Endothelial cell of umbilical vein (primary cell): ENCODE results near the gene CACNA1A. TPM values are rescaled to one million over a fixed set of nuclear protein-coding genes. Genes with fewer than 3 reads are reported as not detected.

Source experiments
- BruUV-seq: library from RNA; stranded (reverse); fragments of 400-500 nt; replicated peaks from 2 replicates; lab custom pipeline; 2021; lab: Mats Ljungman, UMichigan
- CTCF ChIA-PET: fragments of 300-600, 350-600 bp; sonication (Branson Sonifier 250); formaldehyde crosslinking; loops from one replicate; lab custom pipeline; 2021; ENCODE audit warnings: antibody characterized with exemption, inconsistent platforms; lab: Charles Lee
- POLR2A ChIA-PET: fragments of 300-600, 350-600 bp; sonication (Branson Sonifier 250); formaldehyde crosslinking; loops from one replicate; lab custom pipeline; 2021; ENCODE audit warnings: antibody characterized with exemption, inconsistent platforms; lab: Charles Lee
- DNase-seq: peaks from one replicate; pipeline ENCODE4 v3.0.0-alpha.2; 2011; ENCODE audit warnings: low read depth, low spot score
- FAIRE-seq: peaks from 2 replicates; lab custom pipeline; 2011; peaks lifted over from hg19 to GRCh38; lab: Jason Lieb, UNC
- H2AFZ ChIP-seq: 2 replicates; pipeline ENCODE4 v1.6.0; 2012; ENCODE audit warnings: low read depth, low read length, control low read depth, inconsistent platforms
- H3K27ac ChIP-seq: 2 replicates; pipeline ENCODE4 v1.5.1; 2011; ENCODE audit warnings: low read depth, mild to moderate bottlenecking, control low read depth, low read length, moderate library complexity; ENCODE audit not compliant: insufficient read depth
- H3K27me3 ChIP-seq, 2 experiments: 2 replicates each; pipeline versions ENCODE4 v1.6.0 to v1.6.1; 2011; ENCODE audit warnings: low read length in 2 of 2, mixed read lengths in 1 of 2; ENCODE audit not compliant: control insufficient read depth in 2 of 2, insufficient read depth in 2 of 2
- H3K36me3 ChIP-seq, 2 experiments: 2 replicates in 1 of 2; 3 replicates in 1 of 2; pipeline ENCODE4 v1.5.1; 2011; ENCODE audit warnings: low read length in 2 of 2, mild to moderate bottlenecking in 1 of 2, moderate library complexity in 1 of 2; ENCODE audit not compliant: control insufficient read depth in 2 of 2, insufficient read depth in 2 of 2; ENCODE audit errors: extremely low read depth in 1 of 2
- H3K4me1 ChIP-seq: 3 replicates; pipeline ENCODE4 v1.5.1; 2011; ENCODE audit warnings: mild to moderate bottlenecking, low read length; ENCODE audit not compliant: control insufficient read depth, insufficient read depth; ENCODE audit errors: extremely low read depth
- H3K4me2 ChIP-seq: 2 replicates; pipeline ENCODE4 v1.6.1; 2011; ENCODE audit warnings: low read length, control low read depth, mixed read lengths; ENCODE audit not compliant: insufficient read depth
- H3K4me3 ChIP-seq, 3 experiments: fragments of 200-600 bp in 1 of 3; sonication (generic), shearing (Covaris generic) in 1 of 3; replicated peaks in 1 of 3; 2 replicates each; pipeline ENCODE4 v1.5.1; 2011 to 2016; ENCODE audit warnings: control low read depth in 3 of 3, low read length in 3 of 3, mild to moderate bottlenecking in 2 of 3, inconsistent platforms in 1 of 3, low read depth in 1 of 3, moderate library complexity in 1 of 3; ENCODE audit not compliant: insufficient read depth in 1 of 3
- H3K79me2 ChIP-seq: 2 replicates; pipeline ENCODE4 v1.6.0; 2012; ENCODE audit warnings: low read length, inconsistent platforms; ENCODE audit not compliant: control insufficient read depth, insufficient read depth
- H3K9ac ChIP-seq: replicated peaks from 2 replicates; pipeline ENCODE3; 2011; ENCODE audit warnings: low read length, control low read depth; ENCODE audit not compliant: insufficient read depth; ENCODE audit errors: extremely low read depth
- H3K9me1 ChIP-seq: replicated peaks from 3 replicates; pipeline ENCODE4 v1.6.0; 2011; ENCODE audit warnings: mild to moderate bottlenecking, low read length; ENCODE audit not compliant: control insufficient read depth, insufficient read depth; ENCODE audit errors: extremely low read depth
- H3K9me3 ChIP-seq: replicated peaks from 2 replicates; pipeline ENCODE4 v1.5.1; 2012; ENCODE audit warnings: low read length, inconsistent platforms; ENCODE audit not compliant: control insufficient read depth, insufficient read depth
- H4K20me1 ChIP-seq: replicated peaks from 2 replicates; pipeline ENCODE3; 2011; ENCODE audit warnings: mild to moderate bottlenecking, low read length; ENCODE audit not compliant: control insufficient read depth, insufficient read depth; ENCODE audit errors: extremely low read depth
- MYC ChIP-seq: IDR thresholded peaks from one replicate; pipeline ENCODE4 v1.6.1; 2011; ENCODE audit warnings: mild to moderate bottlenecking, low read depth, low read length
- POLR2A ChIP-seq: IDR thresholded peaks from 2 replicates; pipeline ENCODE4 v1.6.1; 2012; ENCODE audit warnings: low read depth, mild to moderate bottlenecking, control low read depth, low read length
- dilution Hi-C: fragments of 300-500 bp; cut with MboI; formaldehyde crosslinking; loops from one replicate; pipeline ENCODE4 v1.15.0; 2019; ENCODE audit warnings: low sequenced_read_pairs; ENCODE audit not compliant: extremely low pct_ligation_motif_present
- intact Hi-C: fragments of 100-400 bp; cut with micrococcal nuclease; formaldehyde crosslinking; loops from one replicate; pipeline ENCODE4 v1.10.0; 2022
- polyA plus RNA-seq, 4 experiments: library from polyadenylated mRNA; depleted of rRNA in 3 of 4; stranded (reverse) in 3 of 4; unstranded in 1 of 4; fragments of >200 nt; gene quantifications; 2 replicates each; pipeline versions ENCODE4 v1.2.1 to v1.2.3, GENCODE V29; 2011 to 2012; ENCODE audit warnings: missing spikeins in 1 of 4
- total RNA-seq: library from RNA; stranded (reverse); gene quantifications from 2 replicates; pipeline ENCODE4 v1.2.3, GENCODE V29; 2021
- TF ChIP-seq, protein P1 (sequence below), 2 donors: IDR thresholded peaks; 1 replicate in 1 of 2; 2 replicates in 1 of 2; pipeline ENCODE4 v1.5.1; 2011; ENCODE audit warnings: low read length in 2 of 2, mild to moderate bottlenecking in 2 of 2, moderate library complexity in 2 of 2, control low read depth in 1 of 2, inconsistent platforms in 1 of 2, low read depth in 1 of 2; ENCODE audit not compliant: insufficient read depth in 1 of 2; ENCODE audit errors: extremely low read depth in 1 of 2

Gene CACNA1A
- total and polyA plus RNA-seq, 2 donors (not counting 3 experiments of a cell fraction or from before 2014, with no cell fraction given), result 0.17 to 0.38 TPM

DNA sequence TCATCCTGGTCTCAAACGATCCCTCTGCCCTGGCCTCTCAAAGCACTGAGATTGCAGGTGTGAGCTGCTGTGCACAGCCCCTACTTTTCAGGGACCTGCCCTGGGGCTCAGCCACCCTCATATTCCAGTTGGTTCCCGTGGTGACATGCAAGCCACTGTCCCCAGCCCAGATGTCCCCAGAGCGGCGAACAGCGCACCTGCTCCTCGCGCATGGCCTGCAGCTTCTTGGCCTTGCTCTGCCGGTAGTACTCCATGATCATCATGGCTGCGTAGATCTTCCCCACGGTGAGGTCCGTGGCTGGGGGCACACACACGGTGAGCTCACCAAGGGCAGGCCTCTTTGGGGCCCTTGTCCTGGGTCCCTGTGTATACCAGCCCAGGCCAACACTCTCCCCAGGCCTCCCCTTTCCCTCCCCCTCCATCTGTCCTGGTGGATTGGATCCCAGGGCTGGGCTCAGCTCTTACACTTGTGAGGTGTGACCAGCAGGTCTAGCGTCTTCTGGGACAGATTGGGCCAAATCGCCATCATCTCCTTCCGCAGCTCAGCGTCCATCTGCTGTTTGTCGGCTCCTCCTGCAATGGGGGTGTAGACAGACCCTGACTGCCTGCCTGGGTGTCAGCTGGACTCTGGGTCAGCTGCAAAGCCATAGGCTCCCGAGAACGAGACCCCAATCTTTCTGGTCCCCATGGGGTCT is 292.1 kb downstream of the CACNA1A start:
- DNase-seq, result no peak
- no peaks in the 10 kb centered on the region for H4K20me1 ChIP-seq
- no peaks in the 10 kb centered on the region for H3K27me3 ChIP-seq
- BruUV-seq, result no TSS peak
- H3K9me1 ChIP-seq, result no peaks in the 10 kb centered on the region
- no peak overlapping the region for H2AFZ ChIP-seq
- no peak overlapping the region for H3K4me2 ChIP-seq
- H3K4me3 ChIP-seq, result no peak overlapping the region
- H3K36me3 ChIP-seq, result no peaks in the 10 kb centered on the region
- dilution Hi-C loops, result no loop called here
- no peaks in the 10 kb centered on the region for H3K9me3 ChIP-seq
- no peak for TF ChIP-seq MYC
- TF ChIP-seq, protein P1, sequence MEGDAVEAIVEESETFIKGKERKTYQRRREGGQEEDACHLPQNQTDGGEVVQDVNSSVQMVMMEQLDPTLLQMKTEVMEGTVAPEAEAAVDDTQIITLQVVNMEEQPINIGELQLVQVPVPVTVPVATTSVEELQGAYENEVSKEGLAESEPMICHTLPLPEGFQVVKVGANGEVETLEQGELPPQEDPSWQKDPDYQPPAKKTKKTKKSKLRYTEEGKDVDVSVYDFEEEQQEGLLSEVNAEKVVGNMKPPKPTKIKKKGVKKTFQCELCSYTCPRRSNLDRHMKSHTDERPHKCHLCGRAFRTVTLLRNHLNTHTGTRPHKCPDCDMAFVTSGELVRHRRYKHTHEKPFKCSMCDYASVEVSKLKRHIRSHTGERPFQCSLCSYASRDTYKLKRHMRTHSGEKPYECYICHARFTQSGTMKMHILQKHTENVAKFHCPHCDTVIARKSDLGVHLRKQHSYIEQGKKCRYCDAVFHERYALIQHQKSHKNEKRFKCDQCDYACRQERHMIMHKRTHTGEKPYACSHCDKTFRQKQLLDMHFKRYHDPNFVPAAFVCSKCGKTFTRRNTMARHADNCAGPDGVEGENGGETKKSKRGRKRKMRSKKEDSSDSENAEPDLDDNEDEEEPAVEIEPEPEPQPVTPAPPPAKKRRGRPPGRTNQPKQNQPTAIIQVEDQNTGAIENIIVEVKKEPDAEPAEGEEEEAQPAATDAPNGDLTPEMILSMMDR (IDR thresholded peaks at IDR 0.05; ENCODE audit: extremely low read depth in 1 of 2, insufficient read depth in 1 of 2, low read depth in 1 of 2, low read length in 2 of 2), result no peak
- CTCF ChIA-PET, result interaction anchor here (0.6 to 3.3 kb wide), 8 partner anchors 28 to 1572 kb away, joined by 3 to 15 read pairs (median 4); no protein-coding TSS in a partner anchor
- no peak for FAIRE-seq
- POLR2A ChIA-PET, result no interaction called here
- H3K9ac ChIP-seq, result no peak overlapping the region
- intact Hi-C loops, result loop anchor here (5.0 kb wide), 1 partner anchor 33 kb away; no protein-coding TSS in a partner anchor
- H3K4me1 ChIP-seq, result no peaks in the 10 kb centered on the region
- H3K79me2 ChIP-seq, result no peaks in the 10 kb centered on the region
- no peak overlapping the region for H3K27ac ChIP-seq

DNA sequence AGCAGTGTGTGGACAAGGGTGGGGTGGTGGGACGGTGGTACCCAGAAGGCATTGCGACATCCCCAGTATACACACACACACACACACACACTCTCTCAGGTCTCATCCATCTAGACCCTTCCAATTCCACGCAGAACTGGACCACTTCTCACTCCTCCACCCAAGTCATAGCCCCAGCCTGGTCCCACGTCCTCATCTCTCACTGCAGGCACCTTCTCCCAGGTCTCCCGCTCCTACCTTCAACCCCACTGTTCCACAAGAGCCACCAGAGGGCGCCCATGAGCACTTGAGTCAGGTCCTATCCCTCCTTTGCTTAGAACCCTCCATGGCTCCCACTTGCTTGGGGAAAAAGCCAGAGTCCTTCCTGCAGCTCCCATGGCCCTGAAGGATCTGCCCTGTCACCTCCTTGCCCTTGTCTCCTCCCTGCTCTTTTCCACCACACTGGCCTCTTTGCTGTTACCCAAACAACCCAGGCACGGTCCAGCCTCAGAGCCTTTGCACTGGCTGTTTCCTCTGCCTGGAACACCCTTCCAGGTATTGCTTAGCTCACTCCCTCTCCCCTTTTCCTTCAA is 293.4 kb downstream of the CACNA1A start:
- Histone ChIP-seq H4K20me1 (no peaks in the 10 kb centered on the region), H3K4me2 (no peak overlapping the region), H2AFZ (no peak overlapping the region), H3K9ac (no peak overlapping the region), H3K79me2 (no peaks in the 10 kb centered on the region), H3K4me1 (no peaks in the 10 kb centered on the region), H3K4me3 (no peak overlapping the region), H3K36me3 (no peaks in the 10 kb centered on the region), H3K9me1 (no peaks in the 10 kb centered on the region), H3K9me3 (no peaks in the 10 kb centered on the region), H3K27ac (no peak overlapping the region), H3K27me3 (no peaks in the 10 kb centered on the region)
- TF ChIP-seq, protein P1 (IDR thresholded peaks at IDR 0.05; ENCODE audit: extremely low read depth in 1 of 2, insufficient read depth in 1 of 2, low read depth in 1 of 2, low read length in 2 of 2), result peak; percentile 65 to 74
- TF ChIP-seq POLR2A, result no peak
- POLR2A ChIA-PET, result no interaction called here
- CTCF ChIA-PET, result interaction anchor here (1.0 to 3.3 kb wide), 5 partner anchors 7 to 57 kb away, joined by 3 to 15 read pairs (median 3); no protein-coding TSS in a partner anchor
- dilution Hi-C loops (no loop called here), intact Hi-C loops (loop anchor here (2.0 to 5.0 kb wide), 3 partner anchors 34 to 62 kb away; partner anchors contain the start of genes IER2 and STX10)
- peak; percentile 61 for FAIRE-seq
- DNase-seq, result peak; percentile 39
- BruUV-seq, result no TSS peak
